Neural crest cell (in vitro differentiated cells): Measurements from ENCODE around the gene TBC1D14. TPM values are rescaled to one million over a fixed set of nuclear protein-coding genes. Genes with fewer than 3 reads are reported as not detected.

Experiments used
- DNase-seq: peaks from one replicate; pipeline ENCODE4 v3.0.0; 2021; ENCODE audit warnings: low read depth, mixed read lengths, low spot score
- H3K27ac Mint-ChIP-seq: one replicate; pipeline ENCODE4 v1.8.0; 2021; ENCODE audit warnings: mild to moderate bottlenecking, mixed read lengths; ENCODE audit not compliant: unreplicated experiment
- H3K27me3 Mint-ChIP-seq: 2 replicates; pipeline ENCODE4 v1.8.0; 2021; ENCODE audit warnings: low read depth, mild to moderate bottlenecking, mixed read lengths
- H3K36me3 Mint-ChIP-seq: 2 replicates; pipeline ENCODE4 v1.8.0; 2021; ENCODE audit warnings: low read depth, mild to moderate bottlenecking, mixed read lengths
- H3K4me1 Mint-ChIP-seq: 2 replicates; pipeline ENCODE4 v1.8.0; 2021; ENCODE audit warnings: mixed read lengths
- H3K4me3 Mint-ChIP-seq: one replicate; pipeline ENCODE4 v1.8.0; 2021; ENCODE audit warnings: mild to moderate bottlenecking, mixed read lengths
- H3K9me3 Mint-ChIP-seq: 2 replicates; pipeline ENCODE4 v1.8.0; 2021; ENCODE audit warnings: mixed read lengths
- CTCF ChIP-seq: fragments of 200-600 bp; sonication (generic); conservative IDR thresholded peaks from 2 replicates; pipeline ENCODE4 v1.5.0; 2021; ENCODE audit warnings: antibody characterized with exemption, mild to moderate bottlenecking
- total RNA-seq: library from RNA; stranded (reverse); gene quantifications from 2 replicates; pipeline ENCODE4 v1.2.1, GENCODE V29; 2021

TBC1D14 gene
- total RNA-seq, 1 donor from 2014 or later: 56.3 TPM

DNA sequence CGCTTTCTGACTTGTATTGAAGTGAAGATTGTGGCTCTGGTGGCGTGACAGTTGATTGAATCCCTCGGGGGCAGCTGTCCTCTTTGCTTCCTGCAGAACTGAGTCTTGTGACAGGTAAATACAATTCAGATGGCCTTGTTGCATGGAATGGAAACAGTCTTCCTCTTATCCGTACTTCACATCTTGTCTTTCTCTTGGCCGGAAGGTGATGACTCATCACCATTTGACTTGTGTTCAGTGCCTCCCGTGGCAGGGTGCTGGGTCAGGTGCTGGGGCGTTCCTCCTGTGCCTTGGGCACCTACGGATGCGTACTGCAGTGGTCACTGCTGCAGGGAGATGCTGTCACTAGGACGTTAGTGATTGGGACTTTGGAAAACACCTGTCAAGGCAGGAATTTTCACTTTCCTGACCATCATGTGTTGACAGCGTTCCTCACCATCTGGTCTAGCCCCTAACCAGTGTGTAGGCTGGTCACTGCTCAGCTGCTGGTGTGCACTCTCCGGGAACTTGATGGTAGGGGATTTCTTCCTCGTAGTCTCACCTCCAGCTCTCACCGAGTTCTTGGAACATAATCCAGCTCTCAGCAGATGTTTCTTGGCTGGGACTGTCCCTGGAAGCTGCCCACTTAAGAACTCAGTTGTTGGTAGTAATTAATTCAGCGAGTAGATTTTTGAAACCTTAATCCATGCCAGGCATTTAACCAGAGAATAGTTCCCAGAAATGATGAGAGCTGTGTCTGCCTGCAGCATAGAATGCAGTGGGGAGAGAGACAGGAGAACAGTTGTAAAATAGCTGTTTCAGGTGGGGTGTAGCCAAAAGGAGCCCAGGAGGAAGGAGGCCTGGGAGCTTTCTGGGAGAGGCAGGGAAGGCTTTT is 7.2 kb downstream of the TBC1D14 start:
- no peak for DNase-seq
- H3K4me3 Mint-ChIP-seq: no peak overlapping the region
- no peak overlapping the region for H3K27ac Mint-ChIP-seq

GRCh38 chr4:6917461-6918271 is 8.0 kb downstream of the TBC1D14 start:
- peak overlapping the region; percentile 82 for H3K27ac Mint-ChIP-seq
- no peaks in the 10 kb centered on the region for H3K9me3 Mint-ChIP-seq
- H3K4me3 Mint-ChIP-seq: no peak overlapping the region

More for the DNA sequence above, 7.2 kb downstream of the TBC1D14 start:
- Mint-ChIP-seq H3K36me3 (no peaks in the 10 kb centered on the region), H3K27me3 (no peaks in the 10 kb centered on the region), H3K4me1 (peaks cover 40% of the 10 kb centered on the region), H3K9me3 (no peaks in the 10 kb centered on the region)
- no peak for TF ChIP-seq CTCF

GRCh38 chr4:6918338-6918737 is 8.7 kb downstream of the TBC1D14 start:
- Mint-ChIP-seq H3K36me3 (no peaks in the 10 kb centered on the region), H3K4me1 (peaks cover 43% of the 10 kb centered on the region), H3K4me3 (no peak overlapping the region), H3K9me3 (no peaks in the 10 kb centered on the region), H3K27ac (no peak overlapping the region), H3K27me3 (no peaks in the 10 kb centered on the region)
- no peak for DNase-seq
- no peak for TF ChIP-seq CTCF

More at GRCh38 chr4:6917461-6918271, 8.0 kb downstream of the TBC1D14 start:
- Mint-ChIP-seq H3K27me3 (no peaks in the 10 kb centered on the region), H3K4me1 (peaks cover 43% of the 10 kb centered on the region), H3K36me3 (no peaks in the 10 kb centered on the region)
- TF ChIP-seq CTCF: peak; percentile 63
- DNase-seq: no peak

GRCh38 chr4:6920171-6920570 is 10.5 kb downstream of the TBC1D14 start:
- H3K36me3 Mint-ChIP-seq: peaks cover 9% of the 10 kb centered on the region
- DNase-seq: no peak
- H3K4me1 Mint-ChIP-seq: peaks cover 43% of the 10 kb centered on the region
- no peaks in the 10 kb centered on the region for H3K27me3 Mint-ChIP-seq
- no peak overlapping the region for H3K4me3 Mint-ChIP-seq
- no peak overlapping the region for H3K27ac Mint-ChIP-seq
- TF ChIP-seq CTCF: no peak
- H3K9me3 Mint-ChIP-seq: no peaks in the 10 kb centered on the region

DNA sequence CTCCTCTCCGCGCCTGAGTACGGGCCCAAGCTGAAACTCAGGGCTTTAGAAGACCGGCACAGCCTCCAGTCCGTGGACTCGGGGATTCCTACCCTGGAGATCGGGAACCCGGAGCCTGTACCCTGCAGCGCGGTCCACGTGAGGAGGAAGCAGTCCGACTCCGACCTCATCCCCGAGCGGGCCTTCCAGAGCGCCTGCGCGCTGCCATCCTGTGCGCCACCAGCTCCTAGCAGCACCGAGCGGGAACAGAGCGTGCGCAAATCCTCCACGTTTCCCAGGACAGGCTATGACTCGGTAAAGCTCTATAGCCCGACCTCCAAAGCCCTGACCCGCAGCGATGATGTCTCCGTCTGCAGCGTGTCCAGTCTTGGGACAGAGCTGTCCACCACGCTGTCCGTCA is 13.9 kb downstream of the TBC1D14 start:
- Mint-ChIP-seq H3K4me1 (peaks cover 37% of the 10 kb centered on the region), H3K9me3 (no peaks in the 10 kb centered on the region), H3K27me3 (no peaks in the 10 kb centered on the region), H3K4me3 (no peak overlapping the region), H3K36me3 (peaks cover 13% of the 10 kb centered on the region), H3K27ac (no peak overlapping the region)
- DNase-seq: no peak
- TF ChIP-seq CTCF: no peak
